K562 (cell line): ENCODE results near the gene ENC1. TPM values are rescaled to one million over a fixed set of nuclear protein-coding genes. Genes with fewer than 3 reads are reported as not detected.

Experiments
- ATAC-seq: fragments of 200-7000 bp; cut with Tn5 transposase; 3 replicates; pipeline ENCODE4 v1.9.1; 2020; ENCODE audit warnings: moderate library complexity
- BruUV-seq: library from RNA; stranded (reverse); fragments of 400-500 nt; replicated peaks from 2 replicates; lab custom pipeline; 2021; lab: Mats Ljungman, UMichigan
- CTCF ChIA-PET: fragments of 300-600 bp; formaldehyde crosslinking; extraction: SDS; loops from one replicate; lab custom pipeline; 2021; ENCODE audit warnings: low intra/inter-chr PET ratio; lab: Yijun Ruan, JAX
- POLR2A ChIA-PET: fragments of 300-600, 350-650 bp; sonication (Branson Sonifier 250); formaldehyde crosslinking; extraction: SDS; loops from one replicate; lab custom pipeline; 2021; ENCODE audit warnings: antibody characterized with exemption, inconsistent platforms; lab: Yijun Ruan, JAX
- DNase-seq, 4 experiments: peaks; one replicate each; pipeline versions ENCODE4 v3.0.0 to v3.0.0-alpha.2; 2011 to 2018; ENCODE audit warnings: low spot score in 3 of 4, mixed read lengths in 3 of 4; ENCODE audit errors: extremely low read depth in 1 of 4
- FAIRE-seq: peaks from 2 replicates; lab custom pipeline; 2011; peaks lifted over from hg19 to GRCh38; lab: Jason Lieb, UNC
- H2AFZ ChIP-seq: 2 replicates; pipeline ENCODE4 v1.6.0; 2011; ENCODE audit warnings: low read depth, low read length, control low read depth, inconsistent platforms
- H3K27ac ChIP-seq: fragments of 200-600 bp; 3 replicates; pipeline ENCODE4 v1.8.0; 2011; ENCODE audit warnings: low read depth, mild to moderate bottlenecking, control low read depth, inconsistent platforms, low read length, moderate library complexity, mixed read lengths; ENCODE audit errors: extremely low read depth
- H3K27me3 ChIP-seq, 2 experiments: fragments of 300-600 bp in 1 of 2; 2 replicates in 1 of 2; 3 replicates in 1 of 2; pipeline versions ENCODE4 v1.6.0 to v1.8.0; 2011; ENCODE audit warnings: inconsistent platforms in 2 of 2, low read length in 2 of 2, mild to moderate bottlenecking in 1 of 2, mixed read lengths in 1 of 2, moderate library complexity in 1 of 2; ENCODE audit not compliant: control insufficient read depth in 2 of 2, insufficient read depth in 2 of 2
- H3K36me3 ChIP-seq: fragments of 300-600 bp; 3 replicates; pipeline ENCODE4 v1.8.0; 2011; ENCODE audit warnings: mild to moderate bottlenecking, low read length, inconsistent platforms; ENCODE audit not compliant: control insufficient read depth, insufficient read depth
- H3K4me1 ChIP-seq, 2 experiments: fragments of 200-600 bp in 1 of 2; replicated peaks in 1 of 2; 2 replicates in 1 of 2; 3 replicates in 1 of 2; pipeline versions ENCODE4 v1.5.1 to v1.8.0; 2011; ENCODE audit warnings: inconsistent platforms in 2 of 2, low read length in 2 of 2, mild to moderate bottlenecking in 1 of 2, mixed read lengths in 1 of 2, moderate library complexity in 1 of 2; ENCODE audit not compliant: control insufficient read depth in 2 of 2, insufficient read depth in 2 of 2
- H3K4me2 ChIP-seq: 2 replicates; pipeline ENCODE4 v1.6.1; 2011; ENCODE audit warnings: low read length, control low read depth, inconsistent platforms, mixed read lengths; ENCODE audit not compliant: insufficient read depth
- H3K4me3 ChIP-seq: fragments of 200-600 bp; sonication (generic), shearing (Covaris generic); 2 replicates; pipeline ENCODE4 v1.5.1; 2016; ENCODE audit warnings: control low read depth, inconsistent platforms
- H3K79me2 ChIP-seq: fragments of 200-600 bp; 3 replicates; pipeline ENCODE4 v1.8.0; 2011; ENCODE audit warnings: low read length, inconsistent platforms; ENCODE audit not compliant: control insufficient read depth, insufficient read depth
- H3K9ac ChIP-seq, 2 experiments: 2 replicates each; pipeline versions ENCODE4 v1.6.0 to v1.6.1; 2011; ENCODE audit warnings: low read depth in 2 of 2, low read length in 2 of 2, control low read depth in 1 of 2, inconsistent platforms in 1 of 2, mild to moderate bottlenecking in 1 of 2, mixed read lengths in 1 of 2; ENCODE audit not compliant: insufficient read depth in 1 of 2
- H3K9me1 ChIP-seq: one replicate; pipeline ENCODE4 v1.6.0; 2011; ENCODE audit warnings: inconsistent platforms, mild to moderate bottlenecking, low read length, moderate library complexity; ENCODE audit not compliant: control insufficient read depth, insufficient read depth
- H3K9me3 ChIP-seq: replicated peaks from 2 replicates; pipeline ENCODE4 v1.5.1; 2011; ENCODE audit warnings: low read depth, low read length, inconsistent platforms; ENCODE audit not compliant: control insufficient read depth, insufficient read depth
- H4K20me1 ChIP-seq: replicated peaks from 2 replicates; pipeline ENCODE4 v1.6.1; 2011; ENCODE audit warnings: low read length, inconsistent platforms, mixed read lengths; ENCODE audit not compliant: control insufficient read depth, insufficient read depth
- TCF3 ChIP-seq: sonication (generic); formaldehyde crosslinking; IDR thresholded peaks from 2 replicates; pipeline ENCODE4 v1.4.0; 2020; ENCODE audit warnings: mild to moderate bottlenecking, missing genetic modification reagents
- U2AF1 ChIP-seq: fragments of 200-400 bp; formaldehyde crosslinking; optimal IDR thresholded peaks from 2 replicates; pipeline ENCODE3; 2017; ENCODE audit warnings: mild to moderate bottlenecking, low read depth, low read length, moderate library complexity
- ZNF134 ChIP-seq: fragments of 250-450 bp; sonication (Bioruptor Pico); conservative IDR thresholded peaks from 2 replicates; pipeline ENCODE4 v1.4.0; 2020
- ZNF280B ChIP-seq: fragments of 250-450 bp; sonication (Bioruptor Pico); IDR thresholded peaks from 2 replicates; pipeline ENCODE4 v1.5.1; 2021; ENCODE audit warnings: mild to moderate bottlenecking
- ZNF79 ChIP-seq: fragments of 250-450 bp; sonication (Bioruptor Pico); IDR thresholded peaks from 2 replicates; pipeline ENCODE4 v1.4.0; 2020; ENCODE audit warnings: low read depth, mild to moderate bottlenecking, moderate library complexity
- WGBS: fragments of 100-300 bp; shearing (Covaris generic); methylation state at CpG from one replicate; pipeline ENCODE4 v1.1.6; 2016; ENCODE audit warnings: low coverage, mixed read lengths; ENCODE audit not compliant: insufficient coverage; ENCODE audit errors: missing lambda C conversion rate; 5-methylcytosine and 5-hydroxymethylcytosine counted together
- in situ Hi-C: fragments of 300-500 bp; cut with MboI; formaldehyde crosslinking; loops from 4 replicates; pipeline ENCODE4 v1.15.0; 2018; ENCODE audit warnings: inconsistent platforms, mixed read lengths
- intact Hi-C: fragments of 100-400 bp; cut with micrococcal nuclease; formaldehyde crosslinking; loops from 2 replicates; pipeline ENCODE4 v1.14.2; 2022
- polyA plus RNA-seq, 8 experiments: library from polyadenylated mRNA; depleted of rRNA in 4 of 8; stranded (reverse) in 5 of 8; unstranded in 3 of 8; fragments of >200 nt; fragmentation: Nextera tagmentation in 2 of 8; fragmentation: Illumina TruSeq in 1 of 8; extraction: Ambion mirVana in 2 of 8; extraction: Trizol in 1 of 8; gene quantifications; 2 replicates each; pipeline versions ENCODE4 v1.2.1 to v1.2.3, GENCODE V29; 2011 to 2014; ENCODE audit warnings: inconsistent platforms in 1 of 8, missing spikeins in 1 of 8
- total RNA-seq, 7 experiments: library from RNA; depleted of rRNA in 6 of 7; stranded (reverse); fragments of >200 nt in 6 of 7; fragmentation: Illumina TruSeq in 2 of 7; extraction: Trizol in 2 of 7; gene quantifications; 2 replicates each; pipeline versions ENCODE4 v1.2.1 to v1.2.3, GENCODE V29; 2011 to 2021; ENCODE audit warnings: low replicate concordance in 1 of 7
- TF ChIP-seq, protein P1 (sequence below): sonication (generic); formaldehyde crosslinking; IDR thresholded peaks from 2 replicates; pipeline ENCODE4 v1.8.0; 2022; ENCODE audit warnings: mild to moderate bottlenecking, missing genetic modification reagents

Gene ENC1
- total and polyA plus RNA-seq, 9 of the 15 experiments (the other 6 are each of a cell fraction or from before 2014, with no cell fraction given): 0.17 to 3.2 (median 0.97) TPM

- ATAC-seq (no peak), DNase-seq (no peak), FAIRE-seq (no peak)
- in situ Hi-C loops (no loop called here), intact Hi-C loops (no loop called here)
- H3K4me1 ChIP-seq: peaks cover 6% of the 10 kb centered on the region in 2 experiments; a peak in 3 of 5 replicates
- ChIA-PET POLR2A (no interaction called here), CTCF (no interaction called here)
- H3K4me2 ChIP-seq: no peak overlapping the region
- H3K27me3 ChIP-seq: peaks cover 0 to 9% of the 10 kb centered on the region in 2 experiments; a peak in 3 of 5 replicates
- no peak overlapping the region for H2AFZ ChIP-seq
- H3K79me2 ChIP-seq: no peaks in the 10 kb centered on the region
- H3K36me3 ChIP-seq: no peaks in the 10 kb centered on the region
- no peak for TF ChIP-seq U2AF1
- 0 out of 2 replicates have a peak, but pooled peaks have one; percentile 17 for TF ChIP-seq TCF3 (CRISPR knock-in tag)
- TF ChIP-seq ZNF79 (CRISPR knock-in tag): no peak
- no peak for TF ChIP-seq ZNF280B (CRISPR knock-in tag)
- TF ChIP-seq, protein P1, sequence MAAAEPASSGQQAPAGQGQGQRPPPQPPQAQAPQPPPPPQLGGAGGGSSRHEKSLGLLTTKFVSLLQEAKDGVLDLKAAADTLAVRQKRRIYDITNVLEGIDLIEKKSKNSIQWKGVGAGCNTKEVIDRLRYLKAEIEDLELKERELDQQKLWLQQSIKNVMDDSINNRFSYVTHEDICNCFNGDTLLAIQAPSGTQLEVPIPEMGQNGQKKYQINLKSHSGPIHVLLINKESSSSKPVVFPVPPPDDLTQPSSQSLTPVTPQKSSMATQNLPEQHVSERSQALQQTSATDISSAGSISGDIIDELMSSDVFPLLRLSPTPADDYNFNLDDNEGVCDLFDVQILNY (CRISPR knock-in tag): no peak
- TF ChIP-seq ZNF134 (CRISPR knock-in tag): no peak
- H3K9me3 ChIP-seq: no peaks in the 10 kb centered on the region
- WGBS: 13% methylated on average over 2 of the region's 2 CpGs
- H3K27ac ChIP-seq: no peak overlapping the region
- H3K9ac ChIP-seq: no peak overlapping the region
- no peak overlapping the region for H3K4me3 ChIP-seq
- no peaks in the 10 kb centered on the region for H4K20me1 ChIP-seq
- no peaks in the 10 kb centered on the region for H3K9me1 ChIP-seq
- no TSS peak for BruUV-seq
Observed at GRCh38 chr5:74613283-74613682, 27.2 kb downstream of the ENC1 start.
